Neural cell (in vitro differentiated cells): Measurements from ENCODE around the gene FOSL2.

Source experiments
- POLR2AphosphoS5 ChIP-seq: IDR thresholded peaks from 2 replicates; pipeline ENCODE4 v1.6.1; 2012
- REST ChIP-seq: IDR thresholded peaks from 2 replicates; pipeline ENCODE4 v1.6.1; 2012; ENCODE audit warnings: borderline replicate concordance
- TF ChIP-seq, protein P1 (sequence below): fragments of 450-650 bp; IDR thresholded peaks from 2 replicates; pipeline ENCODE4 v1.5.1; 2014; ENCODE audit warnings: antibody characterized with exemption, mild to moderate bottlenecking, moderate library complexity; ENCODE audit not compliant: poor library complexity, severe bottlenecking

DNA sequence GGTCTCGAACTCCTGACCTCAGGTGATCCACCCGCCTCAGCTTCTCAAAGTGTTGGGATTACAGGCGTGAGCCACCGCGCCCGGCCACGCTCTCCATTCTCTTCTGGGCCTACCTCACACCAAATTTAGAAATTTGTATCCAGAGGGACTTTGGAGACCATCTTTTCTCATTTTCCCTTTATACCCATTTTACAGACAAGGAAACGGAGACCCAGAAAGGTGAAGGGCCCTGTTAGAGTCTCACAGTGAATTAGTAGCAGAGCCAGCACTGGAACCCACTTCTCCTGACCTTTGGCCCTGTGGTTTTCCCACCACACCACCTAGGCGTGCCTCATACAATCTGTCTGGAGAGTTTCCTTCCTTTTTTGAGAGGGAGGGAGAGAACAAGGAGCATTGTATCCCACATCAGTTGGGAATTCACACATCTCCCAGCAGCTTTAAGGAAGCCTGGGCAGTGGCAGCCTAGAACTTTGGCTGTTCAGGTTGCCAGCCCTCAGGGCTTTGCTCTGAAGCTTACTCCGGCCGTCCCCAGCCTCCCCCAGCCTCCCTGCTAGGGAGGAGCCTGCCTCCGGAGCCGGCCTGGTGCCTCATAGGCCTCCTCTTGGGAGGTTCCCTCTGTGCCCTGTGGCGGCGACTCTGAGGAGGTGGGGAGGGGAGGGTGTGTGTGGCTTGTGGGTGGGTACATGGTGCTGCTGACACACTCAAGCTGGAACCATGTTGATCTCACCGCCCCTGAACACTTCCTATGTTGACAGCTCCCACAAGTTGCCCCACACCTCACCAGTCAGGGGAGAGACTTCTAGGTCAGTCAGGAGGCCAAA lies 13.8 kb downstream of the FOSL2 start:
- TF ChIP-seq, protein P1, sequence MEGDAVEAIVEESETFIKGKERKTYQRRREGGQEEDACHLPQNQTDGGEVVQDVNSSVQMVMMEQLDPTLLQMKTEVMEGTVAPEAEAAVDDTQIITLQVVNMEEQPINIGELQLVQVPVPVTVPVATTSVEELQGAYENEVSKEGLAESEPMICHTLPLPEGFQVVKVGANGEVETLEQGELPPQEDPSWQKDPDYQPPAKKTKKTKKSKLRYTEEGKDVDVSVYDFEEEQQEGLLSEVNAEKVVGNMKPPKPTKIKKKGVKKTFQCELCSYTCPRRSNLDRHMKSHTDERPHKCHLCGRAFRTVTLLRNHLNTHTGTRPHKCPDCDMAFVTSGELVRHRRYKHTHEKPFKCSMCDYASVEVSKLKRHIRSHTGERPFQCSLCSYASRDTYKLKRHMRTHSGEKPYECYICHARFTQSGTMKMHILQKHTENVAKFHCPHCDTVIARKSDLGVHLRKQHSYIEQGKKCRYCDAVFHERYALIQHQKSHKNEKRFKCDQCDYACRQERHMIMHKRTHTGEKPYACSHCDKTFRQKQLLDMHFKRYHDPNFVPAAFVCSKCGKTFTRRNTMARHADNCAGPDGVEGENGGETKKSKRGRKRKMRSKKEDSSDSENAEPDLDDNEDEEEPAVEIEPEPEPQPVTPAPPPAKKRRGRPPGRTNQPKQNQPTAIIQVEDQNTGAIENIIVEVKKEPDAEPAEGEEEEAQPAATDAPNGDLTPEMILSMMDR, result no peak
- TF ChIP-seq POLR2AphosphoS5 (no peak), REST (no peak)
